ENCODE measurements around the gene HNRNPCL4.
"Not testable (repeated sequence)": the region's sequence is repeated elsewhere in the genome, so short reads cannot be mapped to it uniquely, and the experiment has no call there.

The HNRNPCL4 gene

DNA sequence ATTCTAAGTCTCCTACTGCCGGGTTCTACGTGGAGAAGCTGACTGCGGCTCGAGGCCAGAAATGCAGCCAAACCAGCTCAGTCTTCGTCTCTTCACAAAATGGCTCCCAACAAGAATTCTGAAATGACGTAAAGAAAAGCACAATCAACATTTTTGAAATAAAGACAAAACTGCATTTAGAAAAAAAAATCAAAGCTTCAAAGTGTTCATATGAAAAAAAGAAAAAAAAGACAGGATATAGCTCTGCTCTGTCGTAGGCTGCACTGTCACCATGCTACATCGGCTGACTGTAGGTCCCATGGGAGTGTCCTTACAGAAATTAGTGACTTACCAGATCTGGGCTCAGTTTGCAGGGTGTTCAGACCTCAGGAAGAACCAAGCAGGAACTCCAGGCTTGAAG lies at the start of gene HNRNPCL4:
Gene HNRNPCL4, minus strand, starts transcription at position 101 of the 400 bp plus-strand sequence. CDS start 164 bp downstream, outside the sequence.
- DNase-seq: not testable (repeated sequence)

DNA sequence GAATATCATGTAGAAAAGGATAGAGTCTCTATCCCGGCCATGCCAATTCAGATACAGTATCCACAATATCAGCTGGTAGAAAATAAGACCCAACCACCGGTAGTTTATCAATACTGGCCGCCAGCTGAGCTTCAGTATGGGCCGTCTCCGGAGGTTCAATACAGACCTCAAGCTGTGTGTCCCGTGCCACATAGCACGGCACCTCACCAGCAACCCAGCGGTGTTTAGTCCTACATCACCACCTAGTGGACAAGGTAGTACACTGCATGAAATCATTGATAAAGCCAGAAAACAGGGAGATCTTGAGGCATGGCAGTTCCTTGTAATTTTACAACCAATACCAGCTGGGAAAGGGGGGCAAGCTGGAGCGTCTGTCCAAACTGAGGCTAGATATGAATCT lies 43.3 kb upstream of the HNRNPCL4 start:
- not testable (repeated sequence) for DNase-seq

DNA sequence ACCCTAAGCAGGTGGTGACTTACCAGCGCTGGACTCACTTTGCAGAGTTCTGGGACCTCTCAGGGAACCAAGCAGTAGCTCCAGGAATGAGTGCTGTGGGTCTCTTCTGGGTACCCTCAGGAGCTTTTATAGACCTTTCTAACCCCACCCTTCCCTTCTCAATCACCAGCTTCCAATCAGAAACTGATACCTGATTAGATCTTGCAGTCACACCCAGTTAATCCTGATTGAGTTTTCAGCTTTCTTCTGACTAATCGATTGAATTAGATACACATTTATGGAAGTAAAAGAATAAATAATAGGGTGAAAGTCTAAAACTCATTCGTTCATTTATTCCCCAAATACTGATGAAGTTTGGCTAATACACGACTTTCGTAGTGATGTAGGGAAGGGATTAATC lies 35.9 kb upstream of the HNRNPCL4 start, which contains the start of gene PRAMEF13:
Gene PRAMEF13, minus strand, starts transcription at position 101 of the 400 bp plus-strand sequence. CDS start 1,820 bp downstream, outside the sequence.
- not testable (repeated sequence) for DNase-seq

DNA sequence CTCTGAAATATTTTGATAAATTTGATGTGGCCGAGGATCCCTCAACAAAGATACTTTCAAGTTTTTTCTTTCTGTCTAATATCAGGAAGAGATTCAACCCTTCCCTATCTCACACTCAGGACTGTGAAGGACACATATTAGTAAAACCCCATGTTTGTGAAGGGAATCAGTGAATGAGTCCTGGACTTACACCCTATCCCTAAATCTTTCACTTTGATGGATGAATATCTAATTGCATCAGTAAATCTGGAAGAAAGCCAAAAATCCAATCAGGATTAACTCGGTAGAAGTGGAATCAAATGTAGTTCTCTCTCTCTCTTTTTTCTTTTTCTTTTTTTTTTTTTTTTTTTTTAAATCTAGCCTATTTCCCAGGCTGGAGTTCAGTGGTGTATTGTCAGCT lies 6.1 kb upstream of the HNRNPCL4 start, which contains the start of gene PRAMEF9:
Gene PRAMEF9, plus strand, starts transcription at position 301 of the 400 bp plus-strand sequence. CDS start 3,433 bp downstream, outside the sequence.
- DNase-seq: not testable (repeated sequence)

DNA sequence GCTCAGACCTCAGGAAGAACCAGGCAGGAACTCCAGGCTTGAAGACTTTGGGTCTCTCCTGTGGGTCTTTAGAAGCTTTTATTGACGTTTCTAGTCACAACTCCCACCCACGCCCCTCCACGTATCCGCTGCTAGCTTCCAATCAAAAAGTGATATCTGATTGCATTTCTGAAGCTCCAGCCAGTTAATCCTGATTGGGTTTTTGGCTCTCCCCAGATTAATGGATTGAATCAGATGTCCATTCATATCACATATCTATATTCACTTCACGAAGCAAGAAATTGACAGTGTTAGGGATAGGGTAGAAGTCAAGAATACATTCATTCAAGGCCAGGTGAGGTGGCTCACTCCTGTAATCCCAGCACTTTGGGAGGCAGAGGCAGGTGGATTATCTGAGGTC lies 9.5 kb downstream of the HNRNPCL4 start, which contains the start of gene PRAMEF26:
Gene PRAMEF26, minus strand, starts transcription at position 101 of the 400 bp plus-strand sequence. CDS start 2,914 bp downstream, outside the sequence.
- DNase-seq: not testable (repeated sequence)

DNA sequence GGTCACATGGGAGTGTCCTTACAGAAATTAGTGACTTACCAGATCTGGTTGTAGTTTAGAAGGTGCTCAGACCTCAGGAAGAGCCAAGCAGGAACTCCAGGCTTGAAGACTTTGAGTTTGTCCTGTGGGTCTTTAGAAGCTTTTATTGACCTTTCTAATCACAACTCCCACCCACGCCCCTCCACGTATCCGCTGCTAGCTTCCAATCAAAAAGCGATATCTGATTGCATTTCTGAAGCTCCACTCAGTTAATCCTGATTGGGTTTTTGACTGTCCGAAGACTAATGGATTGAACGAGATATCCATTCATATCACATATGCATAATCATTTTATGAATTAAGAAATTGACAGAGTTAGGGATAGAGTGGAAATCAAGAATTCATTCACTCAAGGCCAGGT lies 48.7 kb downstream of the HNRNPCL4 start, which contains the start of gene HNRNPCL2:
Gene HNRNPCL2, minus strand, starts transcription at position 101 of the 400 bp plus-strand sequence. CDS start 454 bp downstream, outside the sequence.
- DNase-seq: not testable (repeated sequence)
